Endodermal cell (in vitro differentiated cells): ENCODE measurements around the gene PALLD. TPM values are rescaled to one million over a fixed set of nuclear protein-coding genes. Genes with fewer than 3 reads are reported as not detected.

Source experiments
- DNase-seq: peaks from one replicate; pipeline ENCODE4 v3.0.0-alpha.2; 2017
- H3K27ac ChIP-seq: 2 replicates; pipeline ENCODE4 v1.5.1; 2013; ENCODE audit warnings: mild to moderate bottlenecking, low read depth, low read length, moderate library complexity
- H3K27me3 ChIP-seq: 2 replicates; pipeline ENCODE4 v1.6.1; 2013; ENCODE audit warnings: mild to moderate bottlenecking, low read length, moderate library complexity; ENCODE audit not compliant: insufficient read depth, control insufficient read depth, poor library complexity, severe bottlenecking
- H3K36me3 ChIP-seq: 2 replicates; pipeline ENCODE4 v1.7.0; 2013; ENCODE audit warnings: mild to moderate bottlenecking, low read length, moderate library complexity; ENCODE audit not compliant: control insufficient read depth, insufficient read depth
- H3K4me1 ChIP-seq: one replicate; pipeline ENCODE4 v1.7.0; 2013; ENCODE audit warnings: low read length; ENCODE audit not compliant: control insufficient read depth, insufficient read depth
- H3K4me3 ChIP-seq: 2 replicates; pipeline ENCODE4 v1.5.1; 2013; ENCODE audit warnings: mild to moderate bottlenecking, low read length, moderate library complexity
- H3K9ac ChIP-seq: 2 replicates; pipeline ENCODE4 v1.6.1; 2013; ENCODE audit warnings: mild to moderate bottlenecking, low read length, moderate library complexity; ENCODE audit not compliant: poor library complexity, severe bottlenecking; ENCODE audit errors: extremely low read depth
- H3K9me3 ChIP-seq: 2 replicates; pipeline ENCODE4 v1.6.1; 2013; ENCODE audit warnings: mild to moderate bottlenecking, low read length, moderate library complexity; ENCODE audit not compliant: control insufficient read depth
- H3K27ac Mint-ChIP-seq: 2 replicates; pipeline ENCODE4 v1.8.0; 2020; ENCODE audit warnings: mixed read lengths
- H3K27me3 Mint-ChIP-seq: 2 replicates; pipeline ENCODE4 v1.8.0; 2021; ENCODE audit warnings: mild to moderate bottlenecking, mixed read lengths; ENCODE audit not compliant: insufficient read depth
- H3K36me3 Mint-ChIP-seq: 2 replicates; pipeline ENCODE4 v1.8.0; 2020; ENCODE audit warnings: low read depth, mixed read lengths
- H3K4me1 Mint-ChIP-seq: 2 replicates; pipeline ENCODE4 v1.8.0; 2020; ENCODE audit warnings: mixed read lengths
- H3K4me3 Mint-ChIP-seq: 2 replicates; pipeline ENCODE4 v1.8.0; 2020; ENCODE audit warnings: mild to moderate bottlenecking, moderate library complexity, mixed read lengths
- H3K9me3 Mint-ChIP-seq: 2 replicates; pipeline ENCODE4 v1.8.0; 2020; ENCODE audit warnings: mild to moderate bottlenecking, mixed read lengths
- WGBS, 2 experiments: methylation state at CpG; one replicate each; pipeline versions ENCODE4 v1.1.5 to v1.1.7; 2013; ENCODE audit warnings: missing lambda C conversion rate in 2 of 2, mixed read lengths in 1 of 2; ENCODE audit not compliant: insufficient coverage in 1 of 2, insufficient read length in 1 of 2; 5-methylcytosine and 5-hydroxymethylcytosine counted together
- total RNA-seq, 2 donors: library from RNA; stranded (reverse); fragmentation: NEBNext Ultra II Directional in 1 of 2; extraction: Animal tissue kit (Norgen Biotek cat#: 25700) in 1 of 2; gene quantifications; 2 replicates in 1 of 2; 3 replicates in 1 of 2; pipeline ENCODE4 v1.2.1, GENCODE V29; 2021
- TF ChIP-seq, protein P1 (sequence below): fragments of 200-600 bp; sonication (generic); conservative IDR thresholded peaks from 2 replicates; pipeline ENCODE4 v1.5.0; 2021; ENCODE audit warnings: antibody characterized with exemption, mild to moderate bottlenecking

PALLD gene
- total RNA-seq, 2 donors from 2014 or later = 51.8 to 86.7 TPM

DNA sequence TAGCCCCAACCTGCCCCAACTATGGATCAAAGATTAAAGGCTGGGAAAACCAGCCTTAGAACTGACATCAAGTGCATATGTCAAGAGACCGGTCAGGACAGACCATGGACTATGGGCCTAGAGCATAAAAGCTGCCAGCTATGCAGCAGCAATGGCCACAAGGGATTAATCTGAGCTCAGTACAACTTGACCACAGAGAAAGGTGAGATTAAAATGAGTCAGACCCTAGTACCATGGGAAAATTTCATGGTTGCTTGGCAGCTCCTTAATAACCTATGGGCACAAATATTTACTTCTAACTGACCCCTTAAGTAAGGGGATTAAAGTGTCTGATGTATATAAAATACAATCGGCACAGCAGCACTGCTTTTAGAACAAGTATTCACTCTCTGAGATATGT lies 458.8 kb downstream of the PALLD start:
- no peak overlapping the region for H3K4me3 ChIP-seq

DNA sequence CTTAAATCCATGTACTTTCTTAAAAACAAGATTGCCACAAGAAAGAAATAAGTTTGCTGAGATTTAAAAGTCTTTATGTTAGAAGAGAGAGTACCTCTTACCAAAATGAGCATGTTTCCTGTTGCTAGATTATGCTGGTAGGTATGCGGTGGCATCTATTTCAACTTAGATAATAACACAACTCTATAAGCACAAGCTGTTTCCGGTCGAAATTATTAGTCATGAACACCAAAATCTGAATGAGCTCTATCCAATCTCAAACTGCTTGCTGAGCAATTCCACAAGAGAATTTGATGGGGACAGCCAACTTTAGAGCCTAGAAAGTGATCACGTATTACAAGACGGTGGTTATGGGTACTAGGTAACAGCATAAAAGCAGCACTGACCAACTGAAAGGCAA lies 463.9 kb downstream of the PALLD start:
- peaks cover 13% of the 10 kb centered on the region for H3K36me3 Mint-ChIP-seq

More for the DNA sequence above, 458.8 kb downstream of the PALLD start:
- Mint-ChIP-seq H3K4me3 (no peak overlapping the region), H3K27me3 (no peaks in the 10 kb centered on the region), H3K9me3 (peaks cover 16% of the 10 kb centered on the region), H3K4me1 (peaks cover 10% of the 10 kb centered on the region), H3K36me3 (peaks cover 26% of the 10 kb centered on the region), H3K27ac (no peak overlapping the region)
- Histone ChIP-seq H3K27ac (no peak overlapping the region), H3K27me3 (no peaks in the 10 kb centered on the region), H3K9ac (no peak overlapping the region), H3K4me1 (peaks cover 3% of the 10 kb centered on the region), H3K36me3 (no peaks in the 10 kb centered on the region), H3K9me3 (peaks cover 32% of the 10 kb centered on the region)
- 95 to 100% methylated on average over 2 of the region's 2 CpGs for WGBS, 2 experiments
- no peak for DNase-seq
- TF ChIP-seq, protein P1, sequence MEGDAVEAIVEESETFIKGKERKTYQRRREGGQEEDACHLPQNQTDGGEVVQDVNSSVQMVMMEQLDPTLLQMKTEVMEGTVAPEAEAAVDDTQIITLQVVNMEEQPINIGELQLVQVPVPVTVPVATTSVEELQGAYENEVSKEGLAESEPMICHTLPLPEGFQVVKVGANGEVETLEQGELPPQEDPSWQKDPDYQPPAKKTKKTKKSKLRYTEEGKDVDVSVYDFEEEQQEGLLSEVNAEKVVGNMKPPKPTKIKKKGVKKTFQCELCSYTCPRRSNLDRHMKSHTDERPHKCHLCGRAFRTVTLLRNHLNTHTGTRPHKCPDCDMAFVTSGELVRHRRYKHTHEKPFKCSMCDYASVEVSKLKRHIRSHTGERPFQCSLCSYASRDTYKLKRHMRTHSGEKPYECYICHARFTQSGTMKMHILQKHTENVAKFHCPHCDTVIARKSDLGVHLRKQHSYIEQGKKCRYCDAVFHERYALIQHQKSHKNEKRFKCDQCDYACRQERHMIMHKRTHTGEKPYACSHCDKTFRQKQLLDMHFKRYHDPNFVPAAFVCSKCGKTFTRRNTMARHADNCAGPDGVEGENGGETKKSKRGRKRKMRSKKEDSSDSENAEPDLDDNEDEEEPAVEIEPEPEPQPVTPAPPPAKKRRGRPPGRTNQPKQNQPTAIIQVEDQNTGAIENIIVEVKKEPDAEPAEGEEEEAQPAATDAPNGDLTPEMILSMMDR = no peak

DNA sequence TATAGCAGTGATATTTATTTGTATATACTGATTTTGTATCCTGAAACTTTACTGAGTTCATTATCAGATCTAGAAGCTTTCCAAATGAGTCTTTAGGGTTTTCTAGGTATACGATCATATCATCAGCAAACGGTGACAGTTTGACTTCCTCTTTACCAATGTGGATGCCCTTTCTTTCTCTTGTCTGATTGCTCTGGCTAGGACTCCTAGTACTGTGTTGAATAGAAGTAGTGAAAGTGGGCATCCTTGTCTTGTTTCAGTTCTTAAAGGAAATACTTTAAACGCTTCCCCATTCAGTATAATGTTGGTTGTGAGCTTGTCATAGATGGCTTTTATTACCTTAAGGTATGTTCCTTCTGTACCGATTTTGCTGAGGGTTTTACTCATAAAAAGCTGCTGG lies 475.7 kb downstream of the PALLD start:
- 98 to 100% methylated on average over 2 to 4 of the region's 4 CpGs for whole genome bisulfite sequencing, 2 experiments
- peaks cover 35% of the 10 kb centered on the region for H3K9me3 Mint-ChIP-seq
- DNase-seq = no peak

More for the DNA sequence above, 463.9 kb downstream of the PALLD start:
- DNase-seq = no peak
- no peak overlapping the region for H3K4me3 ChIP-seq
- H3K4me1 ChIP-seq = no peaks in the 10 kb centered on the region
- no peaks in the 10 kb centered on the region for H3K36me3 ChIP-seq
- Mint-ChIP-seq H3K27ac (no peak overlapping the region), H3K27me3 (no peaks in the 10 kb centered on the region), H3K9me3 (peaks cover 4% of the 10 kb centered on the region), H3K4me1 (no peaks in the 10 kb centered on the region), H3K4me3 (no peak overlapping the region)
- TF ChIP-seq, protein P1 = no peak
- H3K27me3 ChIP-seq = no peaks in the 10 kb centered on the region
- 92% methylated on average over 5 of the region's 5 CpGs for WGBS, 2 experiments
- H3K9me3 ChIP-seq = peaks cover 10% of the 10 kb centered on the region
- no peak overlapping the region for H3K9ac ChIP-seq
- H3K27ac ChIP-seq = no peak overlapping the region

More for the DNA sequence above, 475.7 kb downstream of the PALLD start:
- Mint-ChIP-seq H3K27ac (no peak overlapping the region), H3K36me3 (peaks cover 5% of the 10 kb centered on the region), H3K4me3 (no peak overlapping the region), H3K4me1 (no peaks in the 10 kb centered on the region), H3K27me3 (no peaks in the 10 kb centered on the region)
- Histone ChIP-seq H3K4me1 (no peaks in the 10 kb centered on the region), H3K9ac (no peak overlapping the region), H3K27me3 (no peaks in the 10 kb centered on the region), H3K27ac (no peak overlapping the region), H3K4me3 (no peak overlapping the region), H3K9me3 (peaks cover 58% of the 10 kb centered on the region), H3K36me3 (peaks cover 31% of the 10 kb centered on the region)
- TF ChIP-seq, protein P1 = no peak

Other genes starting within 250 kb of the PALLD start
- 1 to 10 TPM; 1.6 to 3.1 TPM for gene DDX60, start 178.3 kb upstream of the PALLD start, total RNA-seq
- gene DDX60L, start 16.6 kb upstream of the PALLD start, total RNA-seq = 1 to 10 TPM in 1 of 2 donors, under 1 TPM in 1; 0.57 to 1.3 TPM